Vagina (tissue), 2 donors: Measurements from ENCODE around the gene KRT6B.

Experiments
- CTCF ChIP-seq, 3 experiments: fragments of 450-650 bp in 2 of 3; fragments of 200-600 bp in 1 of 3; sonication (generic) in 1 of 3; IDR thresholded peaks; one replicate each; pipeline ENCODE4 v1.5.1; 2017 to 2019; ENCODE audit warnings: antibody characterized with exemption in 3 of 3, mild to moderate bottlenecking in 2 of 3, moderate library complexity in 2 of 3
- POLR2AphosphoS5 ChIP-seq, 2 donors: sonication (generic); formaldehyde crosslinking; IDR thresholded peaks; one replicate each; pipeline ENCODE4 v1.9.0; 2017; ENCODE audit warnings: antibody characterized with exemption in 2 of 2, mild to moderate bottlenecking in 2 of 2, low read depth in 1 of 2; ENCODE audit not compliant: insufficient read depth in 1 of 2

- TF ChIP-seq CTCF (IDR thresholded peaks at IDR 0.05) (no peak), POLR2AphosphoS5 (IDR thresholded peaks at IDR 0.05; ENCODE audit: insufficient read depth in 1 of 2, low read depth in 1 of 2) (no peak)
Measured at GRCh38 chr12:52396656-52397055, 55.3 kb downstream of the KRT6B start.
